Uterus (tissue), 4 donors: ENCODE data around the gene CTNND2. TPM values are rescaled to one million over a fixed set of nuclear protein-coding genes. Genes with fewer than 3 reads are reported as not detected.

ENCODE experiments used
- DNase-seq, 2 donors: peaks; one replicate each; pipeline ENCODE4 v3.0.0-alpha.2; 2019 to 2020
- H3K27ac ChIP-seq, 2 donors: fragments of 200-600 bp; sonication (generic); 1 replicate in 1 of 2; 2 replicates in 1 of 2; pipeline ENCODE4 v1.5.1; 2016 to 2018
- H3K27me3 ChIP-seq, 2 donors: fragments of 200-600 bp; sonication (generic); one replicate each; pipeline ENCODE4 v1.5.1; 2018 to 2019; ENCODE audit warnings: control low read depth in 1 of 2
- H3K36me3 ChIP-seq, 2 donors: fragments of 200-600 bp; sonication (generic); one replicate each; pipeline ENCODE4 v1.5.1; 2019; ENCODE audit warnings: control low read depth in 1 of 2
- H3K4me1 ChIP-seq, 2 donors: fragments of 200-600 bp; sonication (generic); one replicate each; pipeline ENCODE4 v1.5.1; 2018 to 2019; ENCODE audit warnings: control low read depth in 1 of 2
- H3K4me3 ChIP-seq, 2 donors: fragments of 200-600 bp; sonication (generic); 1 replicate in 1 of 2; 2 replicates in 1 of 2; pipeline ENCODE4 v1.5.1; 2018 to 2019; ENCODE audit warnings: mild to moderate bottlenecking in 1 of 2
- H3K9me3 ChIP-seq, 2 donors: fragments of 200-600 bp; sonication (generic); one replicate each; pipeline ENCODE4 v1.5.1; 2019; ENCODE audit warnings: control low read depth in 1 of 2
- CTCF ChIP-seq, 4 experiments: fragments of 200-600 bp in 2 of 4; fragments of 450-650 bp in 2 of 4; sonication (generic) in 2 of 4; IDR thresholded peaks; one replicate each; pipeline ENCODE4 v1.5.1; 2016 to 2019; ENCODE audit warnings: antibody characterized with exemption in 4 of 4, mild to moderate bottlenecking in 2 of 4, moderate library complexity in 1 of 4
- POLR2A ChIP-seq, 2 donors: fragments of 450-650 bp; IDR thresholded peaks; one replicate each; pipeline ENCODE4 v1.6.1; 2016; ENCODE audit warnings: antibody characterized with exemption in 2 of 2, mild to moderate bottlenecking in 1 of 2, moderate library complexity in 1 of 2
- intact Hi-C: fragments of 100-400 bp; cut with DNase I; formaldehyde crosslinking; loops from one replicate; pipeline ENCODE4 v1.15.1; 2023; ENCODE audit warnings: low total_unique reads
- total RNA-seq, 4 donors: library from RNA; depleted of rRNA in 3 of 4; stranded (reverse); fragments of >200 nt in 3 of 4; gene quantifications; one replicate each; pipeline versions ENCODE4 v1.1.0 to v1.2.4, GENCODE V29; 2014 to 2023
- donor health status: DM: yes; HTN: yes; CAD: no.

CTNND2 gene
- total RNA-seq, 4 donors from 2014 or later = 0.49 to 1.2 TPM; not detected in 2

- Histone ChIP-seq H3K4me1 (no peaks in the 10 kb centered on the region), H3K9me3 (no peaks in the 10 kb centered on the region), H3K36me3 (no peaks in the 10 kb centered on the region), H3K27ac (no peak overlapping the region), H3K27me3 (no peaks in the 10 kb centered on the region), H3K4me3 (no peak overlapping the region)
- intact Hi-C loops = no loop called here
- TF ChIP-seq POLR2A (IDR thresholded peaks at IDR 0.05) (no peak), CTCF (IDR thresholded peaks at IDR 0.05) (no peak)
- no peak for DNase-seq
Observed at GRCh38 chr5:11758321-11758720, 145.9 kb downstream of the CTNND2 start.

DNA sequence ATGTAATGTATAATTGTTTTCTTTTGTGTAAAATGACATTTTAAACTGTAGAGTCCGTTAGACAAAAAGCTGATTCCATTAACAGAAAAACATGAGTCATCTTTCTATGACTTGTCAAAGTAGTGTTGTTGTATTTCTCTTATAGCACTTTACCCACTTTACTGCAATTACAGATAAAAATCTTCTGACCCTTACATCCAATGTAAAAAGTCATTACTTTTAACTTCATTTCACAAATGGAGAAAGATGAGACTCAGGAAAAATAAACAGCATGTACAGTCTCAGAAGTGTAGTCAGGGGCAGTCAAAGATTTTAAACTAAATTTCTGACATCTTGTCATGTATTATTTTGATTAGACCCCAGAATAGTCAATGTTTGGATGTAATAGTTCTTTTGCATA, 146.6 kb downstream of the CTNND2 start:
- DNase-seq = no peak
- no peak overlapping the region for H3K27ac ChIP-seq
- H3K4me1 ChIP-seq = no peaks in the 10 kb centered on the region
- H3K4me3 ChIP-seq = no peak overlapping the region
- no peaks in the 10 kb centered on the region for H3K9me3 ChIP-seq
- H3K27me3 ChIP-seq = no peaks in the 10 kb centered on the region
- intact Hi-C loops = no loop called here
- H3K36me3 ChIP-seq = no peaks in the 10 kb centered on the region
- TF ChIP-seq POLR2A (IDR thresholded peaks at IDR 0.05) = no peak
- no peak for TF ChIP-seq CTCF (IDR thresholded peaks at IDR 0.05)

GRCh38 chr5:11737010-11737409, 167.2 kb downstream of the CTNND2 start:
- DNase-seq = no peak
- Histone ChIP-seq H3K4me3 (no peak overlapping the region), H3K9me3 (no peaks in the 10 kb centered on the region), H3K36me3 (no peaks in the 10 kb centered on the region), H3K27me3 (no peaks in the 10 kb centered on the region), H3K4me1 (no peaks in the 10 kb centered on the region), H3K27ac (no peak overlapping the region)
- intact Hi-C loops = no loop called here
- no peak for TF ChIP-seq POLR2A (IDR thresholded peaks at IDR 0.05)
- TF ChIP-seq CTCF (IDR thresholded peaks at IDR 0.05) = no peak

DNA sequence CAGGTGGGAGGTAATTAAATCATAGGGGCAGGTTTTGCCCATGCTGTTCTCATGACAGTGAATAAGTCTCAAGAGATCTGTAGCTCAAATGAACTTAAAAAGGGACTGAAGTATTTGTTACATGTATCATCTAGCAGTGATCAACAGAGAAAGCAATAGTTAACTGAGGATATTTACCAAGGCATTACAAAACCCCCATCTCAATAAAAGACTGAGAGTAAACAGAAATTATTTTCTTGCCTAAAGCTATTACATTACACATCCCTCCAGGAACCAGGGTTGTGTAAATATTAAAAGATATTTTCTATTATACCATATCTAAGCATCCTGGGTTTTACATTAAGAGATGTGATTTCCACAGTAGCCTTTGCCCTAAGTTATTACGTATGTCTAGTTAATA, 169.9 kb downstream of the CTNND2 start:
- H3K9me3 ChIP-seq = no peaks in the 10 kb centered on the region
- H3K27me3 ChIP-seq = no peaks in the 10 kb centered on the region
- H3K36me3 ChIP-seq = no peaks in the 10 kb centered on the region
- no peak for DNase-seq
- TF ChIP-seq CTCF (IDR thresholded peaks at IDR 0.05) = no peak
- no peak for TF ChIP-seq POLR2A (IDR thresholded peaks at IDR 0.05)
- no peak overlapping the region for H3K27ac ChIP-seq
- H3K4me3 ChIP-seq = no peak overlapping the region
- intact Hi-C loops = no loop called here
- no peaks in the 10 kb centered on the region for H3K4me1 ChIP-seq

GRCh38 chr5:11733840-11734192, 170.4 kb downstream of the CTNND2 start:
- intact Hi-C loops = no loop called here
- DNase-seq = no peak

More at GRCh38 chr5:11733840-11734192, 170.4 kb downstream of the CTNND2 start:
- Histone ChIP-seq H3K4me1 (no peaks in the 10 kb centered on the region), H3K4me3 (no peak overlapping the region), H3K27me3 (no peaks in the 10 kb centered on the region), H3K36me3 (no peaks in the 10 kb centered on the region), H3K9me3 (no peaks in the 10 kb centered on the region), H3K27ac (no peak overlapping the region)
- TF ChIP-seq CTCF (IDR thresholded peaks at IDR 0.05) (no peak), POLR2A (IDR thresholded peaks at IDR 0.05) (no peak)
